H9 (cell line): ENCODE data around the gene GOLT1A. TPM values are rescaled to one million over a fixed set of nuclear protein-coding genes. Genes with fewer than 3 reads are reported as not detected.

ENCODE experiments used
- DNase-seq: peaks from one replicate; pipeline ENCODE4 v3.0.0-alpha.2; 2017
- H2AFZ ChIP-seq: one replicate; pipeline ENCODE4 v1.6.1; 2013; ENCODE audit warnings: mild to moderate bottlenecking, low read length, control low read depth, moderate library complexity
- H2AK5ac ChIP-seq: 2 replicates; pipeline ENCODE4 v1.6.1; 2013; ENCODE audit warnings: low read length, control low read depth, mixed read lengths; ENCODE audit not compliant: insufficient read length
- H2BK120ac ChIP-seq: one replicate; pipeline ENCODE4 v1.6.1; 2013; ENCODE audit warnings: low read depth, mild to moderate bottlenecking, low read length, control low read depth, inconsistent platforms; ENCODE audit not compliant: poor library complexity, severe bottlenecking
- H2BK12ac ChIP-seq: 2 replicates; pipeline ENCODE4 v1.6.1; 2013; ENCODE audit warnings: low read length, control low read depth, mixed read lengths, low read depth; ENCODE audit not compliant: insufficient read length
- H2BK15ac ChIP-seq: 2 replicates; pipeline ENCODE4 v1.6.1; 2013; ENCODE audit warnings: low read depth, low read length, control low read depth
- H2BK20ac ChIP-seq: one replicate; pipeline ENCODE4 v1.6.1; 2013; ENCODE audit warnings: low read depth, mild to moderate bottlenecking, low read length, control low read depth, inconsistent platforms; ENCODE audit not compliant: poor library complexity, severe bottlenecking
- H2BK5ac ChIP-seq: 2 replicates; pipeline ENCODE4 v1.6.1; 2013; ENCODE audit warnings: low read length, control low read depth, mixed read lengths; ENCODE audit not compliant: insufficient read length
- H3K14ac ChIP-seq: 2 replicates; pipeline ENCODE4 v1.6.1; 2013; ENCODE audit warnings: low read length, control low read depth; ENCODE audit not compliant: insufficient read depth
- H3K18ac ChIP-seq: 2 replicates; pipeline ENCODE4 v1.6.1; 2013; ENCODE audit warnings: low read depth, mild to moderate bottlenecking, mixed read lengths, low read length, control low read depth; ENCODE audit not compliant: insufficient read length
- H3K23ac ChIP-seq: 2 replicates; pipeline ENCODE4 v1.6.1; 2013; ENCODE audit warnings: low read length, control low read depth, mixed read lengths, low read depth; ENCODE audit not compliant: insufficient read length
- H3K23me2 ChIP-seq: 2 replicates; pipeline ENCODE4 v1.6.1; 2013; ENCODE audit warnings: low read depth, mild to moderate bottlenecking, mixed read lengths, low read length, control low read depth; ENCODE audit not compliant: insufficient read length, poor library complexity, severe bottlenecking
- H3K27ac ChIP-seq: 2 replicates; pipeline ENCODE4 v1.5.1; 2013; ENCODE audit warnings: low read length, control low read depth, mixed read lengths, low read depth; ENCODE audit not compliant: insufficient read length
- H3K27me3 ChIP-seq: 2 replicates; pipeline ENCODE4 v1.6.1; 2013; ENCODE audit warnings: low read length, control low read depth, inconsistent platforms; ENCODE audit not compliant: insufficient read depth
- H3K4ac ChIP-seq: 2 replicates; pipeline ENCODE4 v1.6.1; 2013; ENCODE audit warnings: low read depth, mild to moderate bottlenecking, control low read depth, inconsistent platforms, low read length, moderate library complexity
- H3K4me1 ChIP-seq: 2 replicates; pipeline ENCODE4 v1.6.1; 2013; ENCODE audit warnings: low read length, control low read depth, inconsistent platforms; ENCODE audit not compliant: insufficient read depth
- H3K4me2 ChIP-seq: 2 replicates; pipeline ENCODE4 v1.6.1; 2013; ENCODE audit warnings: low read length, control low read depth, mixed read lengths; ENCODE audit not compliant: insufficient read length, insufficient read depth
- H3K56ac ChIP-seq: 2 replicates; pipeline ENCODE4 v1.6.1; 2013; ENCODE audit warnings: low read depth, mild to moderate bottlenecking, mixed read lengths, low read length, control low read depth; ENCODE audit not compliant: insufficient read length
- H3K79me1 ChIP-seq: 2 replicates; pipeline ENCODE4 v1.6.1; 2013; ENCODE audit warnings: low read depth, mild to moderate bottlenecking, moderate library complexity, low read length, control low read depth, inconsistent platforms; ENCODE audit not compliant: insufficient read depth, poor library complexity, severe bottlenecking
- H3K79me2 ChIP-seq: 2 replicates; pipeline ENCODE4 v1.6.1; 2013; ENCODE audit warnings: low read length, control low read depth, inconsistent platforms; ENCODE audit not compliant: insufficient read depth
- H3K9ac ChIP-seq: 2 replicates; pipeline ENCODE4 v1.6.1; 2013; ENCODE audit warnings: low read length, control low read depth, mixed read lengths; ENCODE audit not compliant: insufficient read length; ENCODE audit errors: extremely low read depth
- H3K9me3 ChIP-seq: one replicate; pipeline ENCODE4 v1.6.1; 2013; ENCODE audit warnings: low read depth, low read length, inconsistent platforms; ENCODE audit not compliant: control insufficient read depth
- H3T11ph ChIP-seq: one replicate; pipeline ENCODE4 v1.6.1; 2013; ENCODE audit warnings: mild to moderate bottlenecking, low read length, control low read depth, inconsistent platforms
- H4K20me1 ChIP-seq: one replicate; pipeline ENCODE4 v1.6.1; 2013; ENCODE audit not compliant: control insufficient read depth, insufficient read length, insufficient read depth
- H4K5ac ChIP-seq: 2 replicates; pipeline ENCODE4 v1.6.1; 2013; ENCODE audit warnings: low read depth, mild to moderate bottlenecking, mixed read lengths, low read length, control low read depth; ENCODE audit not compliant: insufficient read length
- H4K8ac ChIP-seq: replicated peaks from 2 replicates; pipeline ENCODE4 v1.6.1; 2013; ENCODE audit warnings: low read length, control low read depth, mixed read lengths, low read depth; ENCODE audit not compliant: insufficient read length
- H4K91ac ChIP-seq: 2 replicates; pipeline ENCODE4 v1.6.1; 2013; ENCODE audit warnings: low read depth, mild to moderate bottlenecking, moderate library complexity, mixed read lengths, low read length, control low read depth; ENCODE audit not compliant: insufficient read length
- H3K27ac Mint-ChIP-seq, 3 experiments: 2 replicates in 2 of 3; 3 replicates in 1 of 3; pipeline ENCODE4 v1.8.0; 2020 to 2021; ENCODE audit warnings: mixed read lengths in 3 of 3, mild to moderate bottlenecking in 1 of 3, moderate library complexity in 1 of 3
- H3K27me3 Mint-ChIP-seq: 2 replicates; pipeline ENCODE4 v1.8.0; 2021; ENCODE audit warnings: low read depth, mild to moderate bottlenecking, moderate library complexity, mixed read lengths
- H3K36me3 Mint-ChIP-seq, 3 experiments: 2 replicates in 2 of 3; 3 replicates in 1 of 3; pipeline ENCODE4 v1.8.0; 2020 to 2021; ENCODE audit warnings: low read depth in 3 of 3, mixed read lengths in 3 of 3; ENCODE audit not compliant: insufficient read depth in 1 of 3
- H3K4me1 Mint-ChIP-seq, 2 experiments: 2 replicates each; pipeline ENCODE4 v1.8.0; 2020; ENCODE audit warnings: mixed read lengths in 2 of 2
- H3K4me3 Mint-ChIP-seq, 2 experiments: 2 replicates in 1 of 2; 3 replicates in 1 of 2; pipeline ENCODE4 v1.8.0; 2020 to 2021; ENCODE audit warnings: mild to moderate bottlenecking in 2 of 2, mixed read lengths in 2 of 2, moderate library complexity in 1 of 2
- H3K9me3 Mint-ChIP-seq, 2 experiments: 2 replicates in 1 of 2; 3 replicates in 1 of 2; pipeline ENCODE4 v1.8.0; 2020; ENCODE audit warnings: mild to moderate bottlenecking in 2 of 2, mixed read lengths in 2 of 2, moderate library complexity in 1 of 2
- CTCF ChIP-seq: fragments of 200-600 bp; sonication (generic); conservative IDR thresholded peaks from 3 replicates; pipeline ENCODE4 v1.8.0; 2021; ENCODE audit warnings: antibody characterized with exemption, mild to moderate bottlenecking
- WGBS: extraction: QIAGEN DNeasy Blood & Tissue Kit; methylation state at CpG from one replicate; pipeline ENCODE4 v1.1.7; 2013; ENCODE audit warnings: missing lambda C conversion rate, low lambda C conversion rate, mixed read lengths; ENCODE audit not compliant: insufficient read length; ENCODE audit errors: extremely low coverage; 5-methylcytosine and 5-hydroxymethylcytosine counted together
- total RNA-seq: library from RNA; stranded (reverse); gene quantifications from 2 replicates; pipeline ENCODE4 v1.2.1, GENCODE V29; 2021

GOLT1A gene
- total RNA-seq, 1 experiment from 2014 or later: 4.2 TPM

- no peak for DNase-seq
- TF ChIP-seq CTCF: no peak
- Histone ChIP-seq H2BK20ac (no peak overlapping the region), H4K8ac (no peak overlapping the region), H3K23ac (no peak overlapping the region), H3K4ac (no peak overlapping the region), H3K18ac (no peak overlapping the region), H3K4me2 (no peak overlapping the region), H3K27me3 (peaks cover 2% of the 10 kb centered on the region; the same call in 1 of the 2 replicates), H2AFZ (no peak overlapping the region), H4K5ac (no peak overlapping the region), H3K4me1 (no peaks in the 10 kb centered on the region; the same call in 1 of the 2 replicates), H3K79me1 (no peaks in the 10 kb centered on the region), H2AK5ac (no peak overlapping the region), H2BK12ac (no peak overlapping the region), H4K91ac (no peak overlapping the region), H4K20me1 (no peaks in the 10 kb centered on the region), H3K27ac (no peak overlapping the region), H3K9ac (no peak overlapping the region), H2BK15ac (no peak overlapping the region), H3T11ph (no peak overlapping the region), H2BK5ac (no peak overlapping the region), H3K14ac (no peak overlapping the region), H3K79me2 (no peaks in the 10 kb centered on the region), H3K23me2 (no peaks in the 10 kb centered on the region), H3K9me3 (no peaks in the 10 kb centered on the region), H2BK120ac (no peak overlapping the region), H3K56ac (no peak overlapping the region)
- Mint-ChIP-seq H3K27ac (no peak overlapping the region), H3K9me3 (peaks cover 0 to 5% of the 10 kb centered on the region in 2 experiments; a peak in 1 of 5 replicates), H3K4me3 (no peak overlapping the region), H3K27me3 (peaks cover 52% of the 10 kb centered on the region), H3K36me3 (no peaks in the 10 kb centered on the region; a peak in 2 of 7 replicates), H3K4me1 (peaks cover 12 to 22% of the 10 kb centered on the region in 2 experiments)
- no CpG with 5 or more reads among the region's 2 CpGs for WGBS
Measured at GRCh38 chr1:204194080-204194479, 19.7 kb downstream of the GOLT1A start.
